ENCODE data around the gene IMMP2L. TPM values are rescaled to one million over a fixed set of nuclear protein-coding genes. Genes with fewer than 3 reads are reported as not detected.

The IMMP2L gene
- polyA plus RNA-seq, 4 donors = 10.5 to 20.1 (median 14.1) TPM

GRCh38 chr7:110988890-110989501, 573.3 kb downstream of the IMMP2L start:
- no peak overlapping the region for H3K27ac ChIP-seq (ENCODE audit: low read depth in 1 of 3, low read length in 2 of 3)
- 94% methylated on average over 10 of the region's 10 CpGs for WGBS, 3 donors
- H3K4me3 ChIP-seq (ENCODE audit: low read depth in 1 of 3, low read length in 3 of 3) = no peak overlapping the region
- no peaks in the 10 kb centered on the region for H3K36me3 ChIP-seq (ENCODE audit: control insufficient read depth in 3 of 3, insufficient read depth in 2 of 3, low read depth in 1 of 3, low read length in 3 of 3)
- H3K9me3 ChIP-seq (ENCODE audit: control insufficient read depth in 2 of 2, insufficient read depth in 1 of 2, low read depth in 1 of 2, low read length in 1 of 2) = no peaks in the 10 kb centered on the region
- no peak for FAIRE-seq
- no peak for DNase-seq
- H3K27me3 ChIP-seq (ENCODE audit: control insufficient read depth in 3 of 3, insufficient read depth in 3 of 3, low read length in 3 of 3) = no peaks in the 10 kb centered on the region
- H3K4me1 ChIP-seq (ENCODE audit: control insufficient read depth in 3 of 3, insufficient read depth in 2 of 3, low read depth in 1 of 3, low read length in 2 of 3) = no peaks in the 10 kb centered on the region

GRCh38 chr7:110988348-110988747, 573.9 kb downstream of the IMMP2L start:
- no peak overlapping the region for H3K4me3 ChIP-seq (ENCODE audit: low read depth in 1 of 3, low read length in 3 of 3)
- H3K4me1 ChIP-seq (ENCODE audit: control insufficient read depth in 3 of 3, insufficient read depth in 2 of 3, low read depth in 1 of 3, low read length in 2 of 3) = no peaks in the 10 kb centered on the region
- H3K36me3 ChIP-seq (ENCODE audit: control insufficient read depth in 3 of 3, insufficient read depth in 2 of 3, low read depth in 1 of 3, low read length in 3 of 3) = no peaks in the 10 kb centered on the region
- no peaks in the 10 kb centered on the region for H3K9me3 ChIP-seq (ENCODE audit: control insufficient read depth in 2 of 2, insufficient read depth in 1 of 2, low read depth in 1 of 2, low read length in 1 of 2)
- WGBS, 3 donors = 81 to 92% (median 87%) methylated on average over 2 of the region's 2 CpGs
- FAIRE-seq (no peak), DNase-seq (no peak)
- H3K27ac ChIP-seq (ENCODE audit: low read depth in 1 of 3, low read length in 2 of 3) = no peak overlapping the region
- H3K27me3 ChIP-seq (ENCODE audit: control insufficient read depth in 3 of 3, insufficient read depth in 3 of 3, low read length in 3 of 3) = no peaks in the 10 kb centered on the region

- Histone ChIP-seq H3K9me3 (ENCODE audit: control insufficient read depth in 2 of 2, insufficient read depth in 1 of 2, low read depth in 1 of 2, low read length in 1 of 2) (no peaks in the 10 kb centered on the region), H3K4me3 (ENCODE audit: low read depth in 1 of 3, low read length in 3 of 3) (no peak overlapping the region), H3K27ac (ENCODE audit: low read depth in 1 of 3, low read length in 2 of 3) (no peak overlapping the region), H3K36me3 (ENCODE audit: control insufficient read depth in 3 of 3, insufficient read depth in 2 of 3, low read depth in 1 of 3, low read length in 3 of 3) (no peaks in the 10 kb centered on the region), H3K27me3 (ENCODE audit: control insufficient read depth in 3 of 3, insufficient read depth in 3 of 3, low read length in 3 of 3) (no peaks in the 10 kb centered on the region), H3K4me1 (ENCODE audit: control insufficient read depth in 3 of 3, insufficient read depth in 2 of 3, low read depth in 1 of 3, low read length in 2 of 3) (no peaks in the 10 kb centered on the region)
- no peak for FAIRE-seq
- 96 to 100% (median 100%) methylated on average over 1 of the region's 1 CpG for WGBS, 3 donors
- DNase-seq = no peak
These were observed 575.1 kb downstream of the IMMP2L start for GRCh38 chr7:110987127-110987693.

- FAIRE-seq (no peak), DNase-seq (no peak)
- Histone ChIP-seq H3K27me3 (ENCODE audit: control insufficient read depth in 3 of 3, insufficient read depth in 3 of 3, low read length in 3 of 3) (no peaks in the 10 kb centered on the region), H3K36me3 (ENCODE audit: control insufficient read depth in 3 of 3, insufficient read depth in 2 of 3, low read depth in 1 of 3, low read length in 3 of 3) (no peaks in the 10 kb centered on the region), H3K9me3 (ENCODE audit: control insufficient read depth in 2 of 2, insufficient read depth in 1 of 2, low read depth in 1 of 2, low read length in 1 of 2) (no peaks in the 10 kb centered on the region), H3K27ac (ENCODE audit: low read depth in 1 of 3, low read length in 2 of 3) (no peak overlapping the region), H3K4me1 (ENCODE audit: control insufficient read depth in 3 of 3, insufficient read depth in 2 of 3, low read depth in 1 of 3, low read length in 2 of 3) (no peaks in the 10 kb centered on the region), H3K4me3 (ENCODE audit: low read depth in 1 of 3, low read length in 3 of 3) (no peak overlapping the region)
- 67 to 82% (median 70%) methylated on average over 3 of the region's 3 CpGs for WGBS, 3 donors
These were observed 578.4 kb downstream of the IMMP2L start for GRCh38 chr7:110983822-110984456.

DNA sequence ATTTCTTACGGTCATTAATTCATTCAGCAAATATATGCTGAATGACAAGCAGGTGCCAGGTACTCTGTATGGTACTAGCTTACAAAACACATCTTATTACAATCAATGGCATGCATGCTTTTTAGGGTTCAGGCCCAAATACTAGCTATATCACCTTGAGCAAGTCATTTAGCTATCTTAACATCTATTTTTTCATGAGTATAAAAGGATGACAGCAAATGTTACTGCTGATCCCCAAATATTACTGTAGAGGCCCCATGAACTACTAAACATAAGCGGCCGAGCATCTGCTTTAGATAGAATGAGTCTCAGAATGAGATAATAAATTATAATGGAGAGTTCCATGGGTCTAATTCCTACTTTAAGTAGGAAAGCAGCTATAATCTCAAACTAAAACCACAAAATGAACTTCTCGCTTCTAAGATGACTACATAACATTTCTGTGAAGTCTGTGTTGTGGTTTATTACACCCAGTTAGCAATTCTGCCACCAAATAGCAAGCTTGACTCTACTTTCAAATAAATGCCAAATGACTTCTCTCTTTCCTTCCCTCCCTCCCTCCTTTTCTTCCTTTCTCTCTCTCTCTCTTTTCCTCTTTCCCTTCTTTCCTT, 585.1 kb downstream of the IMMP2L start:
- WGBS, 3 donors = 78 to 94% (median 87%) methylated on average over 4 of the region's 4 CpGs
- H3K9me3 ChIP-seq (ENCODE audit: control insufficient read depth in 2 of 2, insufficient read depth in 1 of 2, low read depth in 1 of 2, low read length in 1 of 2) = no peaks in the 10 kb centered on the region
- DNase-seq = peak in 1 of 2 donors; percentile 13
- H3K27me3 ChIP-seq (ENCODE audit: control insufficient read depth in 3 of 3, insufficient read depth in 3 of 3, low read length in 3 of 3) = no peaks in the 10 kb centered on the region
- H3K4me3 ChIP-seq (ENCODE audit: low read depth in 1 of 3, low read length in 3 of 3) = no peak overlapping the region
- no peaks in the 10 kb centered on the region for H3K4me1 ChIP-seq (ENCODE audit: control insufficient read depth in 3 of 3, insufficient read depth in 2 of 3, low read depth in 1 of 3, low read length in 2 of 3)
- no peaks in the 10 kb centered on the region for H3K36me3 ChIP-seq (ENCODE audit: control insufficient read depth in 3 of 3, insufficient read depth in 2 of 3, low read depth in 1 of 3, low read length in 3 of 3)
- no peak overlapping the region for H3K27ac ChIP-seq (ENCODE audit: low read depth in 1 of 3, low read length in 2 of 3)
- no peak for FAIRE-seq

GRCh38 chr7:110975486-110975885, 586.8 kb downstream of the IMMP2L start:
- H3K27ac ChIP-seq (ENCODE audit: low read depth in 1 of 3, low read length in 2 of 3) = no peak overlapping the region
- no peaks in the 10 kb centered on the region for H3K9me3 ChIP-seq (ENCODE audit: control insufficient read depth in 2 of 2, insufficient read depth in 1 of 2, low read depth in 1 of 2, low read length in 1 of 2)
- H3K27me3 ChIP-seq (ENCODE audit: control insufficient read depth in 3 of 3, insufficient read depth in 3 of 3, low read length in 3 of 3) = no peaks in the 10 kb centered on the region
- DNase-seq (no peak), FAIRE-seq (no peak)
- H3K4me3 ChIP-seq (ENCODE audit: low read depth in 1 of 3, low read length in 3 of 3) = no peak overlapping the region
- H3K4me1 ChIP-seq (ENCODE audit: control insufficient read depth in 3 of 3, insufficient read depth in 2 of 3, low read depth in 1 of 3, low read length in 2 of 3) = no peaks in the 10 kb centered on the region
- H3K36me3 ChIP-seq (ENCODE audit: control insufficient read depth in 3 of 3, insufficient read depth in 2 of 3, low read depth in 1 of 3, low read length in 3 of 3) = no peaks in the 10 kb centered on the region

- Histone ChIP-seq H3K36me3 (ENCODE audit: control insufficient read depth in 3 of 3, insufficient read depth in 2 of 3, low read depth in 1 of 3, low read length in 3 of 3) (no peaks in the 10 kb centered on the region), H3K4me1 (ENCODE audit: control insufficient read depth in 3 of 3, insufficient read depth in 2 of 3, low read depth in 1 of 3, low read length in 2 of 3) (no peaks in the 10 kb centered on the region), H3K9me3 (ENCODE audit: control insufficient read depth in 2 of 2, insufficient read depth in 1 of 2, low read depth in 1 of 2, low read length in 1 of 2) (no peaks in the 10 kb centered on the region), H3K27ac (ENCODE audit: low read depth in 1 of 3, low read length in 2 of 3) (no peak overlapping the region), H3K27me3 (ENCODE audit: control insufficient read depth in 3 of 3, insufficient read depth in 3 of 3, low read length in 3 of 3) (no peaks in the 10 kb centered on the region), H3K4me3 (ENCODE audit: low read depth in 1 of 3, low read length in 3 of 3) (no peak overlapping the region)
- no peak for FAIRE-seq
- DNase-seq = no peak
- WGBS, 3 donors = 87 to 92% (median 90%) methylated on average over 3 of the region's 3 CpGs
These were observed 587.9 kb downstream of the IMMP2L start for GRCh38 chr7:110974441-110974840.

- FAIRE-seq = no peak
- Histone ChIP-seq H3K27me3 (ENCODE audit: control insufficient read depth in 3 of 3, insufficient read depth in 3 of 3, low read length in 3 of 3) (no peaks in the 10 kb centered on the region), H3K9me3 (ENCODE audit: control insufficient read depth in 2 of 2, insufficient read depth in 1 of 2, low read depth in 1 of 2, low read length in 1 of 2) (no peaks in the 10 kb centered on the region), H3K36me3 (ENCODE audit: control insufficient read depth in 3 of 3, insufficient read depth in 2 of 3, low read depth in 1 of 3, low read length in 3 of 3) (no peaks in the 10 kb centered on the region), H3K4me1 (ENCODE audit: control insufficient read depth in 3 of 3, insufficient read depth in 2 of 3, low read depth in 1 of 3, low read length in 2 of 3) (no peaks in the 10 kb centered on the region), H3K27ac (ENCODE audit: low read depth in 1 of 3, low read length in 2 of 3) (no peak overlapping the region), H3K4me3 (ENCODE audit: low read depth in 1 of 3, low read length in 3 of 3) (no peak overlapping the region)
- no peak for DNase-seq
- 90 to 93% (median 91%) methylated on average over 6 of the region's 6 CpGs for WGBS, 3 donors
These were observed 588.9 kb downstream of the IMMP2L start for GRCh38 chr7:110973196-110973990.

Measured in small intestine (tissue), 7 donors.